GM12892 (cell line): ENCODE measurements around the gene SNX24. TPM values are rescaled to one million over a fixed set of nuclear protein-coding genes. Genes with fewer than 3 reads are reported as not detected.
A peak's percentile ranks its signal among the peaks of the same experiment; 100 is the strongest.

ENCODE experiments used
- DNase-seq: peaks from one replicate; pipeline ENCODE4 v3.0.0; 2011; ENCODE audit not compliant: insufficient read length
- FAIRE-seq: peaks from 2 replicates; lab custom pipeline; 2011; peaks lifted over from hg19 to GRCh38; lab: Jason Lieb, UNC
- POLR2A ChIP-seq: IDR thresholded peaks from 2 replicates; pipeline ENCODE4 v1.6.1; 2011; ENCODE audit warnings: low read depth, low read length, control low read depth
- POLR2AphosphoS5 ChIP-seq: IDR thresholded peaks from 2 replicates; pipeline ENCODE4 v1.6.1; 2011; ENCODE audit warnings: low read depth, low read length, control low read depth
- TAF1 ChIP-seq: IDR thresholded peaks from 2 replicates; pipeline ENCODE4 v1.6.1; 2011; ENCODE audit warnings: low read depth, mild to moderate bottlenecking, control low read depth, low read length, borderline replicate concordance
- polyA plus RNA-seq: library from polyadenylated mRNA; unstranded; fragments of >200 nt; gene quantifications from one replicate; pipeline ENCODE4 v1.2.1, GENCODE V29; 2012; ENCODE audit warnings: missing spikeins, inconsistent platforms; ENCODE audit not compliant: missing spikeins

The SNX24 gene
- 2.7 TPM for polyA plus RNA-seq

- FAIRE-seq (peak; percentile 40), DNase-seq (peak; percentile 67)
- TF ChIP-seq POLR2A (no peak), POLR2AphosphoS5 (no peak), TAF1 (no peak)
Observed at GRCh38 chr5:122845229-122846050, at the start of gene SNX24. Gene SNX24 (plus strand): TSS chr5:122845613. CDS start chr5:122845634, 21 bp downstream.

- FAIRE-seq (no peak), DNase-seq (no peak)
- TF ChIP-seq TAF1: no peak
- no peak for TF ChIP-seq POLR2A
- TF ChIP-seq POLR2AphosphoS5: no peak
Observed at GRCh38 chr5:122805481-122805880, 39.9 kb upstream of the SNX24 start.

- no peak for TF ChIP-seq POLR2AphosphoS5
- TF ChIP-seq TAF1: no peak
- no peak for TF ChIP-seq POLR2A
- no peak for DNase-seq
- FAIRE-seq: no peak
Observed at GRCh38 chr5:122810405-122810804, 35.0 kb upstream of the SNX24 start.

- FAIRE-seq: no peak
Observed at GRCh38 chr5:122815218-122815767, 30.1 kb upstream of the SNX24 start.

GRCh38 chr5:122816756-122817155, 28.7 kb upstream of the SNX24 start:
- FAIRE-seq (no peak), DNase-seq (no peak)
- no peak for TF ChIP-seq POLR2AphosphoS5
- TF ChIP-seq POLR2A: no peak
- no peak for TF ChIP-seq TAF1

More at GRCh38 chr5:122815218-122815767, 30.1 kb upstream of the SNX24 start:
- DNase-seq: no peak
- no peak for TF ChIP-seq POLR2AphosphoS5
- no peak for TF ChIP-seq TAF1
- no peak for TF ChIP-seq POLR2A

- DNase-seq (no peak), FAIRE-seq (no peak)
- TF ChIP-seq TAF1 (no peak), POLR2A (no peak), POLR2AphosphoS5 (no peak)
Observed at GRCh38 chr5:122831984-122832383, 13.4 kb upstream of the SNX24 start.

GRCh38 chr5:122835681-122836080, 9.7 kb upstream of the SNX24 start:
- TF ChIP-seq POLR2A (no peak), TAF1 (no peak), POLR2AphosphoS5 (no peak)
- FAIRE-seq (peak; percentile 9), DNase-seq (no peak)

GRCh38 chr5:122836947-122837346, 8.5 kb upstream of the SNX24 start:
- FAIRE-seq (no peak), DNase-seq (no peak)
- TF ChIP-seq TAF1 (no peak), POLR2AphosphoS5 (no peak), POLR2A (no peak)

- TF ChIP-seq TAF1: no peak
- no peak for TF ChIP-seq POLR2AphosphoS5
- no peak for TF ChIP-seq POLR2A
- FAIRE-seq: no peak
- DNase-seq: no peak
Observed at GRCh38 chr5:122839731-122840130, 5.7 kb upstream of the SNX24 start.

GRCh38 chr5:122842016-122842580, 3.3 kb upstream of the SNX24 start:
- no peak for FAIRE-seq
- no peak for DNase-seq

GRCh38 chr5:122844136-122844909, 1.1 kb upstream of the SNX24 start:
- no peak for TF ChIP-seq POLR2AphosphoS5
- no peak for TF ChIP-seq TAF1
- no peak for TF ChIP-seq POLR2A
- DNase-seq (no peak), FAIRE-seq (peak; percentile 33)

More at GRCh38 chr5:122842016-122842580, 3.3 kb upstream of the SNX24 start:
- TF ChIP-seq POLR2AphosphoS5 (no peak), TAF1 (no peak), POLR2A (no peak)

GRCh38 chr5:122844910-122845228, 544 bp upstream of the SNX24 start:
- TF ChIP-seq POLR2A (no peak), POLR2AphosphoS5 (no peak), TAF1 (no peak)
- FAIRE-seq (peak; percentile 14), DNase-seq (no peak)
